DND-41 (cell line): Measurements from ENCODE around the gene COX5A.

Experiments used
- CTCF ChIP-seq: IDR thresholded peaks from 2 replicates; pipeline ENCODE4 v1.5.1; 2012; ENCODE audit warnings: borderline replicate concordance, low read length, moderate library complexity, mild to moderate bottlenecking; ENCODE audit not compliant: poor library complexity, severe bottlenecking; ENCODE audit errors: extremely low read depth
- EZH2 ChIP-seq: IDR thresholded peaks from 3 replicates; pipeline ENCODE4 v1.6.1; 2012; ENCODE audit warnings: borderline replicate concordance, low read depth, mild to moderate bottlenecking, moderate library complexity, low read length, inconsistent platforms; ENCODE audit not compliant: severe bottlenecking

- TF ChIP-seq CTCF (no peak), EZH2 (no peak)
Measured at GRCh38 chr15:74933573-74933972, 4.3 kb downstream of the COX5A start.
